Panc1 (cell line): ENCODE data around the gene HDAC1. TPM values are rescaled to one million over a fixed set of nuclear protein-coding genes. Genes with fewer than 3 reads are reported as not detected.

Experiments used
- ATAC-seq: fragments of 200-7000 bp; cut with Tn5 transposase; 2 replicates; pipeline ENCODE4 v1.9.1; 2020; ENCODE audit warnings: mild to moderate bottlenecking, moderate library complexity
- BruUV-seq: library from RNA; stranded (reverse); fragments of 400-500 nt; replicated peaks from 2 replicates; lab custom pipeline; 2021; lab: Mats Ljungman, UMichigan
- CTCF ChIA-PET: fragments of 300-600 bp; sonication (Branson Sonifier 250); formaldehyde crosslinking; loops from one replicate; lab custom pipeline; 2022; ENCODE audit warnings: antibody characterized with exemption; lab: Charles Lee
- POLR2A ChIA-PET: fragments of 300-600 bp; sonication (Branson Sonifier 250); formaldehyde crosslinking; loops from one replicate; lab custom pipeline; 2022; ENCODE audit warnings: antibody characterized with exemption; lab: Charles Lee
- DNase-seq: peaks from one replicate; pipeline ENCODE4 v3.0.0-alpha.2; 2010; ENCODE audit warnings: low read depth, low spot score
- H3K27ac ChIP-seq: 2 replicates; pipeline ENCODE4 v1.5.1; 2011; ENCODE audit warnings: mild to moderate bottlenecking, low read length, inconsistent platforms
- H3K27me3 ChIP-seq: fragments of 200-500 bp; sonication (Bioruptor generic); 2 replicates; pipeline ENCODE4 v1.6.0; 2014; ENCODE audit warnings: low read length, inconsistent platforms; ENCODE audit not compliant: control insufficient read depth, insufficient read depth
- H3K36me3 ChIP-seq: fragments of 200-500 bp; sonication (Bioruptor generic); 2 replicates; pipeline ENCODE4 v1.5.1; 2014; ENCODE audit warnings: inconsistent platforms, mild to moderate bottlenecking, low read length, moderate library complexity; ENCODE audit not compliant: control insufficient read depth, insufficient read depth
- H3K4me1 ChIP-seq: 2 replicates; pipeline ENCODE4 v1.5.1; 2011; ENCODE audit warnings: inconsistent platforms, mild to moderate bottlenecking, low read length, moderate library complexity; ENCODE audit not compliant: control insufficient read depth, insufficient read depth
- H3K4me3 ChIP-seq, 2 experiments: 2 replicates each; pipeline ENCODE4 v1.5.1; 2011 to 2012; ENCODE audit warnings: low read depth in 2 of 2, low read length in 2 of 2, mild to moderate bottlenecking in 2 of 2, inconsistent platforms in 1 of 2, moderate library complexity in 1 of 2
- H3K9me3 ChIP-seq: fragments of 200-500 bp; sonication (Bioruptor generic); 2 replicates; pipeline ENCODE4 v1.5.1; 2014; ENCODE audit warnings: low read depth, mild to moderate bottlenecking, inconsistent platforms, low read length, moderate library complexity; ENCODE audit not compliant: control insufficient read depth, insufficient read depth
- POLR2AphosphoS5 ChIP-seq: IDR thresholded peaks from 2 replicates; pipeline ENCODE4 v1.6.1; 2012; ENCODE audit warnings: mild to moderate bottlenecking, low read depth, low read length, moderate library complexity
- SIN3A ChIP-seq: IDR thresholded peaks from 2 replicates; pipeline ENCODE4 v1.6.1; 2012; ENCODE audit warnings: low read depth, mild to moderate bottlenecking, low read length, moderate library complexity, borderline replicate concordance; ENCODE audit not compliant: insufficient read depth
- TCF7L2 ChIP-seq: IDR thresholded peaks from 2 replicates; pipeline ENCODE4 v1.6.1; 2011; ENCODE audit warnings: mild to moderate bottlenecking, low read depth, low read length, inconsistent platforms
- in situ Hi-C: cut with HindIII; loops from 2 replicates; pipeline ENCODE4 v1.10.0; 2016; ENCODE audit warnings: low sequenced_read_pairs, low pct_unique_long_range_greater_than_20kb
- intact Hi-C: fragments of 100-400 bp; cut with micrococcal nuclease; formaldehyde crosslinking; loops from one replicate; pipeline ENCODE4 v1.10.0; 2022; ENCODE audit not compliant: unreplicated experiment
- total RNA-seq: library from RNA; stranded (reverse); gene quantifications from one replicate; pipeline ENCODE4 v1.2.1, GENCODE V29; 2021; ENCODE audit not compliant: unreplicated experiment
- TF ChIP-seq, protein P1 (sequence below): fragments of 450-650 bp; IDR thresholded peaks from 2 replicates; pipeline ENCODE4 v1.5.1; 2017; ENCODE audit warnings: mild to moderate bottlenecking
- TF ChIP-seq, protein P2 (sequence below), 2 experiments: IDR thresholded peaks; 2 replicates each; pipeline ENCODE4 v1.6.1; 2011 to 2012; ENCODE audit warnings: low read depth in 2 of 2, control low read depth in 1 of 2, low read length in 1 of 2, mild to moderate bottlenecking in 1 of 2, moderate library complexity in 1 of 2; ENCODE audit not compliant: insufficient read depth in 1 of 2

HDAC1 gene
- total RNA-seq, 1 experiment from 2014 or later = 256 TPM

DNA sequence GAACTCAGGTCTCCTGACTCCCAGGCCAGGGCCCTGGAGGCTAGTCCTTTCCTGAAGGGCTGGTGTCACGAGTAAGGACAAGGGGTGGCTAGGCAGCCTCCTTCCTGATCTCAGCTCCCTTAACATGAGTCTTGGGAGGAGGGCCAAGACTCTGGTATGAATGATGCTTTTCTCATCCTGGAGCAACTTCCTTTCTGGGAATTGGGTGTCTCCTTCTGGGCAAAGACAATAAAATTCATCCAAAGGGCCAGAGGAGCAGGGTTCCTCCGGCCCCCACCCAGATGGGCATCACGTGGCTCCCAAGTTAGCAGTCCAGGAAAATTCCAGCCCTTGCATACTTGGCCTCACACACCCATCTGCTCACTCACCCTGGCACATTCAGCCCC is 45.0 kb upstream of the HDAC1 start, which contains the start of gene FAM167B:
Gene FAM167B, plus strand, starts transcription at position 335 of the 386 bp plus-strand sequence. CDS start 200 bp downstream, outside the sequence.
- in situ Hi-C loops (no loop called here), intact Hi-C loops (no loop called here)
- ChIA-PET POLR2A (interaction anchor here (0.6 to 0.7 kb wide), 2 partner anchors 22 to 24 kb away, joined by 3 to 4 read pairs; no protein-coding TSS in a partner anchor), CTCF (interaction anchor here (0.6 kb wide), 3 partner anchors 13 to 43 kb away, joined by 5 to 21 read pairs (median 6); no protein-coding TSS in a partner anchor)
- H3K4me1 ChIP-seq = peaks cover 12% of the 10 kb centered on the region
- H3K27ac ChIP-seq = no peak within 1 kb of the TSS
- no peaks in the 10 kb centered on the region for H3K9me3 ChIP-seq
- DNase-seq (no peak), ATAC-seq (no peak)
- H3K36me3 ChIP-seq = no peaks in the 10 kb centered on the region
- H3K4me3 ChIP-seq = no peak within 1 kb of the TSS
- no TSS peak for BruUV-seq
- TF ChIP-seq, protein P1, sequence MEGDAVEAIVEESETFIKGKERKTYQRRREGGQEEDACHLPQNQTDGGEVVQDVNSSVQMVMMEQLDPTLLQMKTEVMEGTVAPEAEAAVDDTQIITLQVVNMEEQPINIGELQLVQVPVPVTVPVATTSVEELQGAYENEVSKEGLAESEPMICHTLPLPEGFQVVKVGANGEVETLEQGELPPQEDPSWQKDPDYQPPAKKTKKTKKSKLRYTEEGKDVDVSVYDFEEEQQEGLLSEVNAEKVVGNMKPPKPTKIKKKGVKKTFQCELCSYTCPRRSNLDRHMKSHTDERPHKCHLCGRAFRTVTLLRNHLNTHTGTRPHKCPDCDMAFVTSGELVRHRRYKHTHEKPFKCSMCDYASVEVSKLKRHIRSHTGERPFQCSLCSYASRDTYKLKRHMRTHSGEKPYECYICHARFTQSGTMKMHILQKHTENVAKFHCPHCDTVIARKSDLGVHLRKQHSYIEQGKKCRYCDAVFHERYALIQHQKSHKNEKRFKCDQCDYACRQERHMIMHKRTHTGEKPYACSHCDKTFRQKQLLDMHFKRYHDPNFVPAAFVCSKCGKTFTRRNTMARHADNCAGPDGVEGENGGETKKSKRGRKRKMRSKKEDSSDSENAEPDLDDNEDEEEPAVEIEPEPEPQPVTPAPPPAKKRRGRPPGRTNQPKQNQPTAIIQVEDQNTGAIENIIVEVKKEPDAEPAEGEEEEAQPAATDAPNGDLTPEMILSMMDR = no peak
- TF ChIP-seq POLR2AphosphoS5 = no peak
- TF ChIP-seq SIN3A = no peak
- no peak for TF ChIP-seq TCF7L2
- TF ChIP-seq, protein P2, sequence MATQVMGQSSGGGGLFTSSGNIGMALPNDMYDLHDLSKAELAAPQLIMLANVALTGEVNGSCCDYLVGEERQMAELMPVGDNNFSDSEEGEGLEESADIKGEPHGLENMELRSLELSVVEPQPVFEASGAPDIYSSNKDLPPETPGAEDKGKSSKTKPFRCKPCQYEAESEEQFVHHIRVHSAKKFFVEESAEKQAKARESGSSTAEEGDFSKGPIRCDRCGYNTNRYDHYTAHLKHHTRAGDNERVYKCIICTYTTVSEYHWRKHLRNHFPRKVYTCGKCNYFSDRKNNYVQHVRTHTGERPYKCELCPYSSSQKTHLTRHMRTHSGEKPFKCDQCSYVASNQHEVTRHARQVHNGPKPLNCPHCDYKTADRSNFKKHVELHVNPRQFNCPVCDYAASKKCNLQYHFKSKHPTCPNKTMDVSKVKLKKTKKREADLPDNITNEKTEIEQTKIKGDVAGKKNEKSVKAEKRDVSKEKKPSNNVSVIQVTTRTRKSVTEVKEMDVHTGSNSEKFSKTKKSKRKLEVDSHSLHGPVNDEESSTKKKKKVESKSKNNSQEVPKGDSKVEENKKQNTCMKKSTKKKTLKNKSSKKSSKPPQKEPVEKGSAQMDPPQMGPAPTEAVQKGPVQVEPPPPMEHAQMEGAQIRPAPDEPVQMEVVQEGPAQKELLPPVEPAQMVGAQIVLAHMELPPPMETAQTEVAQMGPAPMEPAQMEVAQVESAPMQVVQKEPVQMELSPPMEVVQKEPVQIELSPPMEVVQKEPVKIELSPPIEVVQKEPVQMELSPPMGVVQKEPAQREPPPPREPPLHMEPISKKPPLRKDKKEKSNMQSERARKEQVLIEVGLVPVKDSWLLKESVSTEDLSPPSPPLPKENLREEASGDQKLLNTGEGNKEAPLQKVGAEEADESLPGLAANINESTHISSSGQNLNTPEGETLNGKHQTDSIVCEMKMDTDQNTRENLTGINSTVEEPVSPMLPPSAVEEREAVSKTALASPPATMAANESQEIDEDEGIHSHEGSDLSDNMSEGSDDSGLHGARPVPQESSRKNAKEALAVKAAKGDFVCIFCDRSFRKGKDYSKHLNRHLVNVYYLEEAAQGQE (IDR thresholded peaks at IDR 0.05; ENCODE audit: insufficient read depth in 1 of 2, low read depth in 2 of 2, low read length in 1 of 2) = no peak
- no peaks in the 10 kb centered on the region for H3K27me3 ChIP-seq

DNA sequence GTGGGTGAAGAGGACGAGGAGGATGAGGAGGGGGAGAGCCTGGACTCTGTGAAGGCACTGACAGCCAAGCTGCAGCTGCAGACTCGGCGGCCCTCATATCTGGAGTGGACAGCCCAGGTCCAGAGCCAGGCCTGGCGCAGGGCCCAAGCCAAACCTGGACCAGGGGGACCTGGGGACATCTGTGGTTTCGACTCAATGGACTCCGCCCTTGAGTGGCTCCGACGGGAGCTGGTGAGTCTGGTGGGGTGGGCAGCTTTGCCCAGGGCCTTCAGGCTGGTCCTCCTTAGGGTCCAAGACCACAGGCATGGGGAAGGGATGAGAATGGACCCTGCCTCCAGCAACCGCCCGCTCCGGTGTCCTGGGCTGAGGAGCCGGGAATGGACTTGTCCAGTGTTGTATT is 44.4 kb upstream of the HDAC1 start:
- no peak overlapping the region for H3K4me3 ChIP-seq
- no TSS peak for BruUV-seq
- no peaks in the 10 kb centered on the region for H3K36me3 ChIP-seq
- ATAC-seq = no peak
- in situ Hi-C loops (no loop called here), intact Hi-C loops (no loop called here)
- ChIA-PET POLR2A (interaction anchor here (0.5 kb wide), 1 partner anchor 24 kb away, joined by 7 read pairs; no protein-coding TSS in a partner anchor), CTCF (interaction anchor here (0.5 to 1.0 kb wide), 4 partner anchors 36 to 58 kb away, joined by 4 to 21 read pairs (median 8); no protein-coding TSS in a partner anchor)
- H3K27me3 ChIP-seq = no peaks in the 10 kb centered on the region
- H3K27ac ChIP-seq = no peak overlapping the region
- H3K4me1 ChIP-seq = peaks cover 10% of the 10 kb centered on the region
- no peak for DNase-seq
- TF ChIP-seq, protein P1 = no peak
- TF ChIP-seq, protein P2 (IDR thresholded peaks at IDR 0.05; ENCODE audit: insufficient read depth in 1 of 2, low read depth in 2 of 2, low read length in 1 of 2) = no peak
- no peak for TF ChIP-seq SIN3A
- TF ChIP-seq POLR2AphosphoS5 = no peak
- no peak for TF ChIP-seq TCF7L2
- H3K9me3 ChIP-seq = no peaks in the 10 kb centered on the region
